ENCODE measurements around the gene RADX.

- TF ChIP-seq CTCF (conservative IDR thresholded peaks at IDR 0.05): no peak
- TF ChIP-seq ZFX (IDR thresholded peaks at IDR 0.05): no peak
These were observed 94.7 kb downstream of the RADX start for GRCh38 chrX:106706466-106706865.

Measured in C4-2B (cell line).